ENCODE data around the gene KLHL25.

DNA sequence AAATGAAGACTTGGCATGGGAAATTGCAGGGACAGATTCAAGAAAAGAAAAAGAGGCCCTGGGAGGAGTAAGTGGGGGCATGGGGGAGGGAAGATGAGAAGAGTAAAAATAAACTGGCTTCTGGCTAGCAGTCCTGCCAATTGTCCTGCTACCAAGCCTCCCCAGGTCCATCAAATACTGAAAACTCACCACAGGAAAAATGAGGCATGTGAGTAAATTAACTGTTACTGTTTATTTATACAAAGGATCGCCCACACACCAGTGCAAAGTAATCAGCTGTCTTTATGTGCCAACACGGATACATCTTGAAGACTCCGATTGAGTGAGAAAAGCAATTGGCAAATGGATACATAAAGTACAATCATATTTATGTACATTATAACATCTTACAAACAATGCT is 10.7 kb upstream of the KLHL25 start:
- TF ChIP-seq NFRKB (IDR thresholded peaks at IDR 0.05) (no peak), FOXK2 (IDR thresholded peaks at IDR 0.05) (no peak), TARDBP (IDR thresholded peaks at IDR 0.05) (no peak), FOXM1 (IDR thresholded peaks at IDR 0.05; ENCODE audit: borderline replicate concordance) (no peak), FOXA1 (IDR thresholded peaks at IDR 0.05) (no peak), SP1 (IDR thresholded peaks at IDR 0.05) (no peak), HDGF (IDR thresholded peaks at IDR 0.05; ENCODE audit: borderline replicate concordance) (no peak), BHLHE40 (IDR thresholded peaks at IDR 0.05; ENCODE audit: borderline replicate concordance) (no peak), CTBP1 (IDR thresholded peaks at IDR 0.05; ENCODE audit: borderline replicate concordance) (no peak), ZNF384 (IDR thresholded peaks at IDR 0.05) (no peak)
- TF ChIP-seq, protein P1, sequence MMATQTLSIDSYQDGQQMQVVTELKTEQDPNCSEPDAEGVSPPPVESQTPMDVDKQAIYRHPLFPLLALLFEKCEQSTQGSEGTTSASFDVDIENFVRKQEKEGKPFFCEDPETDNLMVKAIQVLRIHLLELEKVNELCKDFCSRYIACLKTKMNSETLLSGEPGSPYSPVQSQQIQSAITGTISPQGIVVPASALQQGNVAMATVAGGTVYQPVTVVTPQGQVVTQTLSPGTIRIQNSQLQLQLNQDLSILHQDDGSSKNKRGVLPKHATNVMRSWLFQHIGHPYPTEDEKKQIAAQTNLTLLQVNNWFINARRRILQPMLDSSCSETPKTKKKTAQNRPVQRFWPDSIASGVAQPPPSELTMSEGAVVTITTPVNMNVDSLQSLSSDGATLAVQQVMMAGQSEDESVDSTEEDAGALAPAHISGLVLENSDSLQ (IDR thresholded peaks at IDR 0.05), result no peak

Data from HEK293T (cell line).